Ishikawa (cell line): Measurements from ENCODE around the gene AHR.

Source experiments
- CEBPB ChIP-seq: IDR thresholded peaks from 2 replicates; pipeline ENCODE4 v1.6.1; 2012
- CREB1 ChIP-seq: IDR thresholded peaks from 2 replicates; pipeline ENCODE4 v1.6.1; 2012; ENCODE audit warnings: low read depth
- EP300 ChIP-seq: IDR thresholded peaks from 2 replicates; pipeline ENCODE4 v1.6.1; 2012; ENCODE audit warnings: borderline replicate concordance
- FOXM1 ChIP-seq: IDR thresholded peaks from 2 replicates; pipeline ENCODE4 v1.6.1; 2012; ENCODE audit warnings: low read depth, borderline replicate concordance
- MAX ChIP-seq: IDR thresholded peaks from 2 replicates; pipeline ENCODE4 v1.6.1; 2012
- NFIC ChIP-seq: IDR thresholded peaks from 2 replicates; pipeline ENCODE4 v1.6.1; 2012
- REST ChIP-seq: IDR thresholded peaks from 2 replicates; pipeline ENCODE4 v1.6.1; 2012; ENCODE audit warnings: low read depth, mild to moderate bottlenecking
- TAF1 ChIP-seq: IDR thresholded peaks from 2 replicates; pipeline ENCODE4 v1.6.1; 2012; ENCODE audit warnings: low read depth, mild to moderate bottlenecking
- TCF12 ChIP-seq: IDR thresholded peaks from 2 replicates; pipeline ENCODE4 v1.6.1; 2012; ENCODE audit warnings: low read depth
- YY1 ChIP-seq: IDR thresholded peaks from 2 replicates; pipeline ENCODE4 v1.6.1; 2012; ENCODE audit warnings: low read depth

DNA sequence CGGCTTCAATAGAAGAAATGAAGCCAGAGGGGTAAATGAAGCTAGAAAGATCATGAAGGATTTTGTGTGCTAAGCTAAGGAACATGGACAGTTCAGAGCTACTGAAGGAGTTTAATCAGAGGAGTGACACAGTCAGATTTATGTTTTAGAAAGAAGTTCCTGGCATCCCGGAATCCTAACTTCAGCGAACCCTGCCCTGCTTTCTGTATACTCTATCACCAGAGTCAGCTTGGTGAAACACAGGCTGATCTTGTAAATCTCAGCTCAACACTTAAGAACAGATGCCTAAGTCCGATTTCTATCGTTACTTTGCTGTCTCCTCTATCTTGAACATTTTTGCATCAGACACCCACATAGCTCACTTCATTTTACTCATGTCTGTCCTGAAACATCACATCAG, 9.1 kb downstream of the AHR start:
- TF ChIP-seq NFIC (no peak), EP300 (no peak), CEBPB (no peak), REST (no peak), TAF1 (no peak), FOXM1 (no peak), CREB1 (no peak), YY1 (no peak), MAX (no peak), TCF12 (no peak)
